HG03159 (cell line): ENCODE measurements around the gene TAAR8.
"Not testable (repeated sequence)": the region's sequence is repeated elsewhere in the genome, so short reads cannot be mapped to it uniquely, and the experiment has no call there.

Experiments used
- ATAC-seq: cut with Tn5 transposase; IDR thresholded peaks from one replicate; pipeline ENCODE4 v1.9.1; 2021; ENCODE audit warnings: mild to moderate bottlenecking, moderate library complexity; ENCODE audit not compliant: unreplicated experiment

TAAR8 gene, protein sequence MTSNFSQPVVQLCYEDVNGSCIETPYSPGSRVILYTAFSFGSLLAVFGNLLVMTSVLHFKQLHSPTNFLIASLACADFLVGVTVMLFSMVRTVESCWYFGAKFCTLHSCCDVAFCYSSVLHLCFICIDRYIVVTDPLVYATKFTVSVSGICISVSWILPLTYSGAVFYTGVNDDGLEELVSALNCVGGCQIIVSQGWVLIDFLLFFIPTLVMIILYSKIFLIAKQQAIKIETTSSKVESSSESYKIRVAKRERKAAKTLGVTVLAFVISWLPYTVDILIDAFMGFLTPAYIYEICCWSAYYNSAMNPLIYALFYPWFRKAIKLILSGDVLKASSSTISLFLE

DNA sequence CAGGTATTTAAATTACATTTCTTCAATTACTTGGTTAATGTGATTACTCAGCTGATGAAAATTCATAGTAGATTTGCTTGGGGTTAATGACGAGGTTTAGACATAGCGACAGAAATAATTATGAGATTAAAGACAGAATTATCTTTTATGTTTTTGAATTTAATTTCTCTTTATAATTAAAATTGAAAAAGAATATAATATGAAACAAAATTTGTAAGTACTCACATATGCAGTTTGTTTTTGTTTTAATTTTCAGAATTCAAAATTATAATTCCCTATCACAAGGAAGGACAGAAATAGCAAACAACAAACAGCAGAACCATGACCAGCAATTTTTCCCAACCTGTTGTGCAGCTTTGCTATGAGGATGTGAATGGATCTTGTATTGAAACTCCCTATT, at the start of gene TAAR8:
TAAR8 (plus strand) TSS at position 301 of the 400 bp plus-strand sequence; CDS start at position 322, 21 bp downstream.
- ATAC-seq, result no peak

DNA sequence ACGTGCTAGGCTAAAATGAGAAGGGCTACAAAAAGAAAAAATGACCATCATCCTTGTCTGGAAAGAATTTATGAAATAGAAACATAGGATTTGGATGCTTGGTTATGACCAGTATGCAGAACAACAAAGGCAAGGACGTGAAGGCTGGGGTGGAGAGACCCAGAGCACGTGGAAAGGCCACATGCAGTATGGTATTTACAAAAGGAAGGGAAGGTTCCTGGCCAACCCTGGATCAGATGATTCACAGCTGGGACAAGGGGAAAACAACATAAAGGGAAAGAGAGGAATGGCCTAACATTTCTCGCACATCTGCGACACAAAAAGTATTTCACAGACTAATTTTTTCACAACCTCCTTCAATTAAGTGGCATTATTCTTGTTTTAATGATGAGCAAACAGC, 47.7 kb upstream of the TAAR8 start:
- no peak for ATAC-seq

- ATAC-seq, result no peak
These were observed 47.3 kb upstream of the TAAR8 start for GRCh38 chr6:132505158-132505557.

DNA sequence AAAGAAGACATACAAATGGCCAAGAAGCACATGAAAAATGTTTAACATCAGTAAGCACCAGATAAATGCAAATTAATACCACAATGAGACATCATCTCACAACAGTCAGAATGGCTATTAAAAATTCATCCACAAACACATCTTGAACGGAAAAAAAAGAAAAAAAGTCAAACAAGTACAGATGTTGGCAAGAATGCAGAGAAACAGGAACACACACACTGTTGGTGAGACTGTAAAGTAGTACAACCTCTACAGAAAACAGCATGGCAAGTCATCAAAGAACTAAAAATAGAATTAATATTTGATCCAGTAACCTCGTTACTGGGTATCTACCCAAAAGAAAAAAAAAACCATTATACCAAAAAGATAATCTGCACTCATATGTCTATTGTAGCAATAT, 46.0 kb upstream of the TAAR8 start:
- ATAC-seq, result no peak

DNA sequence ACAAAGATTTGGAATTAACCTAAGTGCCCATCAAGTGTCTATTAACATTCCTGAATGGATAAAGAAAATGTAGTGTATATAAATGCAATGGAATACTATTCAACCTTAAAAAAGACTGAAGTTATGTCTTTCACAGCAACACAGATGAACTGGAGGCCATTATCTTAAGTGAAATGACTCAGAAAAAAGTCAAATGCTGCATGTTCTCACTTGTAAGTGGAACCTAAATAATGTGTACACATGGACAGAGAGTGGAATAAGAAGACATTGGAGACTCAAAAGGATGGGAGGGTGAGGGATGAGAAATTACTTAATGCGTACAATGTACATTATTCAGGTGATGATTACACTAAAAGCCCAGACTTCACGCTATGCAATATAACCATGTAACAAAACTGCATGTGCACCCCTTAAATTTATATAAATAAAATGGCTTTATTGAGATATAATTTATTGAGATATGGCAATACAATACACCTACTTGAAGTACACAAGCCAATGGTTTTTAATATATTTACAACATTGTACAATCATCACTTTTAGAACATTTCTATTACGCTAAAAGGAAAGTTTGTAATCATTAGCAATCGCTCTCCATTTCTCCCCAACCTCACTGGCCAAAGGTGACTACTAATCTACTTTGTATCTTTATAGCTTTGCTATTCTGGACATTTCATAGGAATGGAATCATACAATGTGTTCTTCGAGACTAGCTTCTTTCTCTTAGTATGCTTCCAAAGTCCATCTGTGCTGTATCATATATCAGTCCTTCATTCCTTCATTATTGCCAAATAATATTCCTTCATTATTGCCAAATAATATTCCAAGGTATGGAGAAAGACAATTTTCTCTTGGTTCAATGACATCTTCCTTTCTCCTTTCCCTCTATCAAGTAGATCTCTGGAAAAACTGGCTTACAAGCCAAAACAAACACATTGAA, 45.3 kb upstream of the TAAR8 start:
- ATAC-seq, result no peak

GRCh38 chr6:132511210-132511830, 41.2 kb upstream of the TAAR8 start:
- ATAC-seq, result no peak

DNA sequence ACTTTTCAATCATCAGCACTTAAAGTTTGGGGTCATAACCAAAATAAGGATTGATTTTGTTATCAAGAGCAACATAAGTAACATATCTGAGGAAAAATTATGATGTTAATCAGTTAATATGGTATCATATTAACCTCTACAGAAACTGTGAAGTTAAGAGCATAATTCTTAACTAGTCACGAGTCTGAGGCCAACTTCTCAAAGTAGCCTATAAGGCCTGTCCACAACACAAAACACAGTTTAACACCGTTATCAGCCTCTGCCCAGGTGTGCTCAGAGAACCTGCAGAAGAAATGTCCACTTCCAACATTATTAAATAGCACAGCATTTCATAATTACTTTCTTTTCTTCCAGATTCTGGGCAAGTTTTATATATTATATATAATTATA, 40.6 kb upstream of the TAAR8 start:
- ATAC-seq, result no peak

GRCh38 chr6:132512342-132512637, 40.2 kb upstream of the TAAR8 start:
- no peak for ATAC-seq

GRCh38 chr6:132512638-132513632, 39.5 kb upstream of the TAAR8 start, which contains the start of gene STX7:
Gene STX7 (minus strand): TSS chr6:132513116. CDS start chr6:132503530, 9,586 bp downstream.
- peak; percentile 91 for ATAC-seq

DNA sequence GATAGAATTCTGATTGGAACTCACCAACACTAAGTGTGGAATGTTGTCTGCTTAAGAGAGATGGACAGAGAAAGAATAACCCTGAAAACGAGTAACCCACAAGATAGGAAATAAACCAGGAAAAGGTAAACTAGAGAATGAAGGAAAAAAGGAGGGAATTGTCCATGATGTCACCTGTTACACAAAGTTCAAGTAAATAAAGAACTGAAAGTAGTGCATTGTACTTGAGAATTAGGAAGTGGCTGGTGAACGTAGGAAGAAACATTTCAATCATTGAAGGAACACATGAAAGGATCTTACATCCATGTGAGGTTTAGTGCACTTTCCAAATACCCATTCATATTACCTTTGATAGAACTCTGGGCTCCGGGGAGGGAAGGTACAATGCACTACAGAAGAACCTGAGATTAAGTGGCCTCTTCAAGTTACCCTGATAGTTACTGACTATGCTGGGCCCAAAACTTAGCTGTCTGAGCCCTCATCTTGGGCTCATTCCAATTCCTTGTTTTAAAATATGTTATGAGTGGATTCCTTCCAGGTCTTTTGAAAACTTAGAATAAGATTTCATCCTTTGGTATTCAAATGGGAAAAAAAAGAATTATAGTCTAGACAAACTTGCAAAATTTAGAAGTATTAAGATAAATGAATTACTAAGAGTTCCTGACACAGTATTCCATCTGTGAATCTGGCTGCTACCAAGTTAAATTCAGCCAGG, 38.5 kb upstream of the TAAR8 start:
- ATAC-seq, result no peak

DNA sequence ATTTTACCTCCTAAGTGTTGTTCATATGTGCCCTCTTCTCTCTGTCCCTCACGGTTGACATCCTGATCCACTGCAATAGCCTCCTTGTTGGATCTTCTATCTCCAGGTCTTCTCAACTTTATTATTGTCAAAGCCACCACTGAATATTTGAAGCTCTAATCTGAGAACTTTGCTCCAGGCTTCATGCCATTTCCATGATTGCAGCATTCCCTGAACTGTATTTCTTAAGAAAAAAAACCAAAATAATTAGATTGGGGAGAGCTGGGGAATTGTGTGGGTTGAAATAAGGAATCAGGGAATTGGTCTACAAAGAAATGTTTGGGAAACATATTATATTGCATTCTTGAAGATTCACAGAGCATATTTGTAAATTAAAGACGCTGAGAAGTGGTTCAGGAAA, 37.1 kb upstream of the TAAR8 start:
- ATAC-seq, result no peak

- no peak for ATAC-seq
These were observed 31.5 kb upstream of the TAAR8 start for GRCh38 chr6:132520953-132521352.

DNA sequence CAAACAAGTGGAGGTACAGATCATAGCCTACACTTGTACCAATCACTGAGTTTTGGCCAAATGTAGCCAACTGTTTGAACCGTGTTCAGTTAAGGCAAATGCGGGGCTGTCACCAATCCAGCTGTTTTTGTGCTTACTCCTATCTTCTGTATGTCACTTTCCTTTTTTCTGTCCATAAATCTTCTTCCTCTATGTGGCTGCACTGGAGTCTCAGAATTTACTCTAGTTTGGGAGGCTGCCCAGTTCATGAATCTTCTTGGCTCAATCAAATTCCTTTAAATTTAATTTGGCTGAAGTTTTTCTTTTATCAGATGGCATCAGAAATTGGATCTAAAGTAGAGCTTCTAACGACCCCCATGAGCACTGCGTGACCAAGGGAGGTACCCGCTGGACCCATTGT, 27.8 kb upstream of the TAAR8 start:
- ATAC-seq, result no peak

DNA sequence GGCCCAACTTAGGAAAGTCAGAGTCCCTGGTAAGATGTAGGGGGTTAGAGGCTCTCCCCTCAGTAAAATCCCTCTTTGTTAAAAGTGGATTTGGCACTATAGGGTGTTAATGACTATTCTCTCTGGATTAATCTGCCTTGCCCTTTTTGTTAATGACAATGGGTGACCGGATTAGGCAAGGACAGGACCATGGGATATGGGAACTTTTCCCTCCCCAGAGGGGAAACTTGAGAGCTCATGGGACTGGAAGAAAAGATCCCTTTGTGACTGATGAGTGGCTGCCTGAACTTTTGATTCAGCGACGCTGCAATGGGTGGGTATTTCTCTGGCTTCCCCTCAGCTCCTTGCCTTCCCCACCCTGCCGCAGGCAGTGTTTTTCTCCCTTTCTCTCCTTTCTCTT, 26.6 kb upstream of the TAAR8 start:
- no peak for ATAC-seq

GRCh38 chr6:132526461-132526860, 26.0 kb upstream of the TAAR8 start:
- no peak for ATAC-seq

GRCh38 chr6:132527791-132528190, 24.7 kb upstream of the TAAR8 start:
- no peak for ATAC-seq

- ATAC-seq, result peak; percentile 93
These were observed 22.0 kb upstream of the TAAR8 start for GRCh38 chr6:132530293-132530974.

- not testable (repeated sequence) for ATAC-seq
These were observed 17.9 kb upstream of the TAAR8 start for GRCh38 chr6:132534546-132534945.

DNA sequence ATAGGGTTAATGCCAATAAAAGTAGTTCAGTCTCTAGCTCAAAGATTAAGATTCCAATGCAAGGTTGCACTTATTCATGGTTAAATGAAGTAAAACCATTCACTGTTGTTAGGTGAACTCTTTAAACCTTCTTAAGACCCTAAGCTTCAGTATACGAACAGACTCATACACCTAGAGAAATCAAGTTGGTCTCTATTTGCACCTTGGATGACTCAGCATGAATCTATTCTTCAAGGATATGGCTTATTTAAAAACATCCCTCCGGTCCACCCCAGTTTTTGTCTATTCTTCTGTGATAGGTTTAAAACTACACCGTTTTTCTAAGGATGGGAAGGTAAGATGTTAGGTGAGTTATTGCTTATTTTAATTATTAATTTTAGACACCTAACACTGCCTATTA, 15.3 kb upstream of the TAAR8 start:
- no peak for ATAC-seq
